OCI-LY3 (cell line): ENCODE data around the gene DNAJC18.

Experiments used
- H2AFZ ChIP-seq: fragments of 200-600, 300-600 bp; shearing (Covaris generic); 2 replicates; pipeline ENCODE4 v1.6.0; 2014; ENCODE audit warnings: antibody characterized with exemption, low read depth, low read length
- H3K27ac ChIP-seq: fragments of 200-600, 300-600 bp; sonication (generic); 2 replicates; pipeline ENCODE4 v1.5.1; 2014; ENCODE audit warnings: mild to moderate bottlenecking, low read length, moderate library complexity, mixed read lengths
- H3K27me3 ChIP-seq: fragments of 200-600, 300-600 bp; sonication (generic); 2 replicates; pipeline ENCODE4 v1.6.1; 2014; ENCODE audit warnings: low read depth, low read length, mixed read lengths
- H3K36me3 ChIP-seq: fragments of 200-600, 300-600 bp; sonication (generic); replicated peaks from 2 replicates; pipeline ENCODE3; 2014; ENCODE audit warnings: low read depth, low read length, mixed read lengths
- H3K4me1 ChIP-seq: fragments of 300-600, 200-600 bp; sonication (generic); 2 replicates; pipeline ENCODE4 v1.6.1; 2014; ENCODE audit warnings: low read length, mixed read lengths
- H3K4me2 ChIP-seq: fragments of 200-600, 300-600 bp; sonication (generic); 2 replicates; pipeline ENCODE4 v1.6.1; 2014; ENCODE audit warnings: low read length, mixed read lengths
- H3K4me3 ChIP-seq: fragments of 300-600, 200-600 bp; sonication (generic); 2 replicates; pipeline ENCODE4 v1.5.1; 2014; ENCODE audit warnings: antibody characterized with exemption, mild to moderate bottlenecking, low read length, moderate library complexity
- H3K79me2 ChIP-seq: fragments of 300-600, 200-600 bp; shearing (Covaris generic); 2 replicates; pipeline ENCODE4 v1.6.1; 2014; ENCODE audit warnings: mild to moderate bottlenecking, low read length, mixed read lengths
- H3K9ac ChIP-seq: fragments of 300-600, 200-600 bp; shearing (Covaris generic); 2 replicates; pipeline ENCODE4 v1.6.0; 2014; ENCODE audit warnings: mild to moderate bottlenecking, low read length, moderate library complexity
- H3K9me3 ChIP-seq: fragments of 200-600, 300-600 bp; shearing (Covaris generic); 2 replicates; pipeline ENCODE4 v1.6.1; 2014; ENCODE audit warnings: low read length, mixed read lengths; ENCODE audit not compliant: insufficient read depth
- H4K20me1 ChIP-seq: fragments of 200-600, 300-600 bp; sonication (generic); 2 replicates; pipeline ENCODE4 v1.6.1; 2016; ENCODE audit warnings: low read length, mixed read lengths; ENCODE audit not compliant: insufficient read depth
- CTCF ChIP-seq: fragments of 200-600, 300-600 bp; sonication (generic); IDR thresholded peaks from 2 replicates; pipeline ENCODE4 v1.5.1; 2014; ENCODE audit warnings: antibody characterized with exemption, low read length, low read depth
- EZH2phosphoT487 ChIP-seq: fragments of 200-600 bp; shearing (Covaris generic); IDR thresholded peaks from 2 replicates; pipeline ENCODE4 v1.6.1; 2018; ENCODE audit warnings: antibody characterized with exemption, mixed run types, low read depth

The DNAJC18 gene

GRCh38 chr5:139438707-139439012, 665 bp downstream of the DNAJC18 start:
- TF ChIP-seq CTCF (no peak), EZH2phosphoT487 (no peak)
- Histone ChIP-seq H3K9me3 (no peaks in the 10 kb centered on the region), H3K4me2 (peak overlapping the region; percentile 85), H3K27ac (no peak overlapping the region), H3K4me1 (peaks cover 30% of the 10 kb centered on the region), H3K79me2 (no peaks in the 10 kb centered on the region), H3K9ac (peak overlapping the region; percentile 37; the same call in 1 of the 2 replicates), H3K4me3 (peak overlapping the region; percentile 96), H3K36me3 (no peaks in the 10 kb centered on the region), H3K27me3 (no peaks in the 10 kb centered on the region), H2AFZ (no peak overlapping the region), H4K20me1 (no peaks in the 10 kb centered on the region)

GRCh38 chr5:139435676-139436075, 3.6 kb downstream of the DNAJC18 start:
- H4K20me1 ChIP-seq = no peaks in the 10 kb centered on the region
- no peak overlapping the region for H3K9ac ChIP-seq
- H3K9me3 ChIP-seq = no peaks in the 10 kb centered on the region
- H3K27me3 ChIP-seq = no peaks in the 10 kb centered on the region
- H3K4me1 ChIP-seq = peaks cover 29% of the 10 kb centered on the region
- H2AFZ ChIP-seq = no peak overlapping the region
- H3K27ac ChIP-seq = no peak overlapping the region
- no peak overlapping the region for H3K4me3 ChIP-seq
- H3K36me3 ChIP-seq = no peaks in the 10 kb centered on the region
- TF ChIP-seq CTCF (no peak), EZH2phosphoT487 (no peak)
- H3K79me2 ChIP-seq = no peaks in the 10 kb centered on the region
- no peak overlapping the region for H3K4me2 ChIP-seq

GRCh38 chr5:139431706-139432105, 7.6 kb downstream of the DNAJC18 start:
- H3K4me3 ChIP-seq = no peak overlapping the region
- no peak overlapping the region for H2AFZ ChIP-seq
- no peak overlapping the region for H3K9ac ChIP-seq
- H3K4me1 ChIP-seq = peaks cover 2% of the 10 kb centered on the region
- no peak for TF ChIP-seq EZH2phosphoT487
- no peak for TF ChIP-seq CTCF
- H3K27me3 ChIP-seq = no peaks in the 10 kb centered on the region
- no peaks in the 10 kb centered on the region for H3K36me3 ChIP-seq
- no peaks in the 10 kb centered on the region for H3K79me2 ChIP-seq
- no peak overlapping the region for H3K4me2 ChIP-seq
- no peak overlapping the region for H3K27ac ChIP-seq
- no peaks in the 10 kb centered on the region for H3K9me3 ChIP-seq
- H4K20me1 ChIP-seq = no peaks in the 10 kb centered on the region

- no peak overlapping the region for H2AFZ ChIP-seq
- no peak overlapping the region for H3K27ac ChIP-seq
- no peaks in the 10 kb centered on the region for H4K20me1 ChIP-seq
- no peaks in the 10 kb centered on the region for H3K36me3 ChIP-seq
- no peak overlapping the region for H3K9ac ChIP-seq
- no peaks in the 10 kb centered on the region for H3K4me1 ChIP-seq
- H3K4me3 ChIP-seq = no peak overlapping the region
- no peaks in the 10 kb centered on the region for H3K9me3 ChIP-seq
- no peaks in the 10 kb centered on the region for H3K79me2 ChIP-seq
- no peak overlapping the region for H3K4me2 ChIP-seq
- no peaks in the 10 kb centered on the region for H3K27me3 ChIP-seq
- TF ChIP-seq CTCF (no peak), EZH2phosphoT487 (no peak)
Measured at GRCh38 chr5:139430015-139430414, 9.3 kb downstream of the DNAJC18 start.
